WTC11 (cell line): ENCODE measurements around the gene PLBD2.

Experiments
- ELF4 ChIP-seq: sonication (generic); formaldehyde crosslinking; IDR thresholded peaks from 2 replicates; pipeline ENCODE4 v1.8.1; 2022; ENCODE audit warnings: low read depth, mild to moderate bottlenecking, moderate library complexity, missing genetic modification reagents
- FOXK1 ChIP-seq: sonication (generic); formaldehyde crosslinking; IDR thresholded peaks from 2 replicates; pipeline ENCODE4 v1.8.0; 2022; ENCODE audit warnings: mild to moderate bottlenecking, moderate library complexity, missing genetic modification reagents
- NR3C1 ChIP-seq: sonication (generic); formaldehyde crosslinking; conservative IDR thresholded peaks from 2 replicates; pipeline ENCODE4 v1.8.1; 2023; ENCODE audit warnings: low read depth, mild to moderate bottlenecking, missing genetic modification reagents
- TCF7 ChIP-seq: sonication (generic); formaldehyde crosslinking; IDR thresholded peaks from 2 replicates; pipeline ENCODE4 v1.8.0; 2022; ENCODE audit warnings: mild to moderate bottlenecking, low read depth, missing genetic modification reagents, moderate library complexity
- TP53 ChIP-seq: sonication (generic); formaldehyde crosslinking; IDR thresholded peaks from 2 replicates; pipeline ENCODE4 v1.8.1; 2023; ENCODE audit warnings: mild to moderate bottlenecking, missing genetic modification reagents
- ZNF396 ChIP-seq: fragments of 250-450 bp; sonication (Bioruptor Pico); IDR thresholded peaks from 2 replicates; pipeline ENCODE4 v1.8.0; 2021; ENCODE audit warnings: mild to moderate bottlenecking, moderate library complexity, borderline replicate concordance
- ZNF416 ChIP-seq: fragments of 250-450 bp; sonication (Bioruptor Pico); IDR thresholded peaks from 2 replicates; pipeline ENCODE4 v1.9.0; 2021; ENCODE audit warnings: mild to moderate bottlenecking, inconsistent platforms
- TF ChIP-seq, protein P1 (sequence below): fragments of 200-600 bp; IDR thresholded peaks from 2 replicates; pipeline ENCODE4 v1.8.0; 2022; ENCODE audit warnings: antibody characterized with exemption
- TF ChIP-seq, protein P2 (sequence below): sonication (generic); formaldehyde crosslinking; IDR thresholded peaks from 2 replicates; pipeline ENCODE4 v1.8.0; 2022; ENCODE audit warnings: mild to moderate bottlenecking, missing genetic modification reagents
- TF ChIP-seq, protein P3 (sequence below): sonication (generic); formaldehyde crosslinking; IDR thresholded peaks from 2 replicates; pipeline ENCODE4 v1.8.1; 2022; ENCODE audit warnings: low read depth, missing genetic modification reagents, borderline replicate concordance
- TF ChIP-seq, protein P4 (sequence below): sonication (generic); formaldehyde crosslinking; IDR thresholded peaks from 2 replicates; pipeline ENCODE4 v1.8.1; 2023; ENCODE audit warnings: mild to moderate bottlenecking, missing genetic modification reagents, moderate library complexity
- TF ChIP-seq, protein P5 (sequence below): fragments of 250-450 bp; sonication (Bioruptor Pico); IDR thresholded peaks from 2 replicates; pipeline ENCODE4 v1.9.0; 2021; ENCODE audit warnings: mild to moderate bottlenecking
- TF ChIP-seq, protein P6 (sequence below): sonication (generic); formaldehyde crosslinking; IDR thresholded peaks from 2 replicates; pipeline ENCODE4 v1.8.1; 2023; ENCODE audit warnings: mild to moderate bottlenecking, missing genetic modification reagents, moderate library complexity

DNA sequence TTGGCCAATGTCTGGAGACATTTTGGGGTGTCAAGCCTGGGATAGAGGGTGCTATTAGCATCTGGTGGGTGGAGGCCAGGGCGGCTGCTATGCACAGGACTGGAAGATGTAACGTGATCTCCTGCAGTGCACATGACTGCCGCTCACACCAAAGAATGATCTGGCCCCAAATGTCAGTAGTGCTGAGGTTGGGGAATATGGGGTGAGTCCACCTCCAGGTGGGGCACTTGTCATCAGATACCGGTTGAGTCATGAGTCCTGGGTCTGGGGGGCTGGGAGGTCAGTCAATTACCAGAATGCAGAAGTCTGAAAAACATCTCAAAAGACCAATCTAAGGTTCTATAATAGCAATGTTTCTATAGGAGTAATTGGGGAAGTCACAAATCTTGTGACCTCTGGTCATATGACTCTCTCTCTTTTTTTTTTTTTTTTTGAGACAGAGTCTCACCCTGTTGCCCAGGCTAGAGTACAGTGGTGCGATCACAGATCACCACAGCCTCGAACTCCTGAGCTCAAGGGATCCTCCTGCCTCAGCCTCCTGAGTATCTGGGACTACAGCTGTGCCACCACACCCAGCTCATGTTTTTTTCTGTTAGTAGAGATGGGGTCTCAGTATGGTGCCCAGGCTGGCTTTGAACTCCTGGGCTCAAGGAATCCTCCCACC is 57.8 kb downstream of the PLBD2 start:
- TF ChIP-seq, protein P1, sequence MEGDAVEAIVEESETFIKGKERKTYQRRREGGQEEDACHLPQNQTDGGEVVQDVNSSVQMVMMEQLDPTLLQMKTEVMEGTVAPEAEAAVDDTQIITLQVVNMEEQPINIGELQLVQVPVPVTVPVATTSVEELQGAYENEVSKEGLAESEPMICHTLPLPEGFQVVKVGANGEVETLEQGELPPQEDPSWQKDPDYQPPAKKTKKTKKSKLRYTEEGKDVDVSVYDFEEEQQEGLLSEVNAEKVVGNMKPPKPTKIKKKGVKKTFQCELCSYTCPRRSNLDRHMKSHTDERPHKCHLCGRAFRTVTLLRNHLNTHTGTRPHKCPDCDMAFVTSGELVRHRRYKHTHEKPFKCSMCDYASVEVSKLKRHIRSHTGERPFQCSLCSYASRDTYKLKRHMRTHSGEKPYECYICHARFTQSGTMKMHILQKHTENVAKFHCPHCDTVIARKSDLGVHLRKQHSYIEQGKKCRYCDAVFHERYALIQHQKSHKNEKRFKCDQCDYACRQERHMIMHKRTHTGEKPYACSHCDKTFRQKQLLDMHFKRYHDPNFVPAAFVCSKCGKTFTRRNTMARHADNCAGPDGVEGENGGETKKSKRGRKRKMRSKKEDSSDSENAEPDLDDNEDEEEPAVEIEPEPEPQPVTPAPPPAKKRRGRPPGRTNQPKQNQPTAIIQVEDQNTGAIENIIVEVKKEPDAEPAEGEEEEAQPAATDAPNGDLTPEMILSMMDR: no peak
- TF ChIP-seq ZNF396 (CRISPR knock-in tag) (no peak), TCF7 (no peak), NR3C1 (CRISPR knock-in tag) (no peak), ELF4 (CRISPR knock-in tag) (no peak), TP53 (CRISPR knock-in tag) (no peak), ZNF416 (no peak), FOXK1 (no peak)
- TF ChIP-seq, protein P2, sequence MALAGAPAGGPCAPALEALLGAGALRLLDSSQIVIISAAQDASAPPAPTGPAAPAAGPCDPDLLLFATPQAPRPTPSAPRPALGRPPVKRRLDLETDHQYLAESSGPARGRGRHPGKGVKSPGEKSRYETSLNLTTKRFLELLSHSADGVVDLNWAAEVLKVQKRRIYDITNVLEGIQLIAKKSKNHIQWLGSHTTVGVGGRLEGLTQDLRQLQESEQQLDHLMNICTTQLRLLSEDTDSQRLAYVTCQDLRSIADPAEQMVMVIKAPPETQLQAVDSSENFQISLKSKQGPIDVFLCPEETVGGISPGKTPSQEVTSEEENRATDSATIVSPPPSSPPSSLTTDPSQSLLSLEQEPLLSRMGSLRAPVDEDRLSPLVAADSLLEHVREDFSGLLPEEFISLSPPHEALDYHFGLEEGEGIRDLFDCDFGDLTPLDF (CRISPR knock-in tag): no peak
- TF ChIP-seq, protein P3, sequence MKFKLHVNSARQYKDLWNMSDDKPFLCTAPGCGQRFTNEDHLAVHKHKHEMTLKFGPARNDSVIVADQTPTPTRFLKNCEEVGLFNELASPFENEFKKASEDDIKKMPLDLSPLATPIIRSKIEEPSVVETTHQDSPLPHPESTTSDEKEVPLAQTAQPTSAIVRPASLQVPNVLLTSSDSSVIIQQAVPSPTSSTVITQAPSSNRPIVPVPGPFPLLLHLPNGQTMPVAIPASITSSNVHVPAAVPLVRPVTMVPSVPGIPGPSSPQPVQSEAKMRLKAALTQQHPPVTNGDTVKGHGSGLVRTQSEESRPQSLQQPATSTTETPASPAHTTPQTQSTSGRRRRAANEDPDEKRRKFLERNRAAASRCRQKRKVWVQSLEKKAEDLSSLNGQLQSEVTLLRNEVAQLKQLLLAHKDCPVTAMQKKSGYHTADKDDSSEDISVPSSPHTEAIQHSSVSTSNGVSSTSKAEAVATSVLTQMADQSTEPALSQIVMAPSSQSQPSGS: no peak
- TF ChIP-seq, protein P4, sequence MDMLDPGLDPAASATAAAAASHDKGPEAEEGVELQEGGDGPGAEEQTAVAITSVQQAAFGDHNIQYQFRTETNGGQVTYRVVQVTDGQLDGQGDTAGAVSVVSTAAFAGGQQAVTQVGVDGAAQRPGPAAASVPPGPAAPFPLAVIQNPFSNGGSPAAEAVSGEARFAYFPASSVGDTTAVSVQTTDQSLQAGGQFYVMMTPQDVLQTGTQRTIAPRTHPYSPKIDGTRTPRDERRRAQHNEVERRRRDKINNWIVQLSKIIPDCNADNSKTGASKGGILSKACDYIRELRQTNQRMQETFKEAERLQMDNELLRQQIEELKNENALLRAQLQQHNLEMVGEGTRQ (CRISPR knock-in tag): no peak
- TF ChIP-seq, protein P5, sequence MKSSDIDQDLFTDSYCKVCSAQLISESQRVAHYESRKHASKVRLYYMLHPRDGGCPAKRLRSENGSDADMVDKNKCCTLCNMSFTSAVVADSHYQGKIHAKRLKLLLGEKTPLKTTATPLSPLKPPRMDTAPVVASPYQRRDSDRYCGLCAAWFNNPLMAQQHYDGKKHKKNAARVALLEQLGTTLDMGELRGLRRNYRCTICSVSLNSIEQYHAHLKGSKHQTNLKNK: no peak
- TF ChIP-seq, protein P6, sequence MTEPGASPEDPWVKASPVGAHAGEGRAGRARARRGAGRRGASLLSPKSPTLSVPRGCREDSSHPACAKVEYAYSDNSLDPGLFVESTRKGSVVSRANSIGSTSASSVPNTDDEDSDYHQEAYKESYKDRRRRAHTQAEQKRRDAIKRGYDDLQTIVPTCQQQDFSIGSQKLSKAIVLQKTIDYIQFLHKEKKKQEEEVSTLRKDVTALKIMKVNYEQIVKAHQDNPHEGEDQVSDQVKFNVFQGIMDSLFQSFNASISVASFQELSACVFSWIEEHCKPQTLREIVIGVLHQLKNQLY: no peak
